Cardiac fibroblast (primary cell): ENCODE measurements around the gene PSG2.
"Not testable (repeated sequence)": the region's sequence is repeated elsewhere in the genome, so short reads cannot be mapped to it uniquely, and the experiment has no call there.

Source experiments
- DNase-seq, 2 donors: peaks; one replicate each; pipeline versions ENCODE4 v3.0.0 to v3.0.0-alpha.2; 2010; ENCODE audit warnings: low read depth in 2 of 2
- H3K4me3 ChIP-seq, 2 donors: replicated peaks in 1 of 2; 1 replicate in 1 of 2; 2 replicates in 1 of 2; pipeline ENCODE4 v1.5.1; 2011; ENCODE audit warnings: low read depth in 2 of 2, low read length in 2 of 2, mild to moderate bottlenecking in 2 of 2, moderate library complexity in 1 of 2
- CTCF ChIP-seq: IDR thresholded peaks from one replicate; pipeline ENCODE4 v1.5.1; 2011; ENCODE audit warnings: low read depth, mild to moderate bottlenecking, low read length, inconsistent platforms

Gene PSG2

GRCh38 chr19:43078311-43078710 lies 4.2 kb downstream of the PSG2 start:
- peak; percentile 15 to 85 for DNase-seq
- no peak overlapping the region for H3K4me3 ChIP-seq
- no peak for TF ChIP-seq CTCF

GRCh38 chr19:43077881-43078280 lies 4.6 kb downstream of the PSG2 start:
- peak; percentile 12 to 79 for DNase-seq

GRCh38 chr19:43062418-43062817 lies 20.1 kb downstream of the PSG2 start:
- not testable (repeated sequence) for H3K4me3 ChIP-seq, DNase-seq

More at GRCh38 chr19:43077881-43078280, 4.6 kb downstream of the PSG2 start:
- not testable (repeated sequence) for H3K4me3 ChIP-seq

- DNase-seq, H3K4me3 ChIP-seq: not testable (repeated sequence)
These were observed 21.2 kb downstream of the PSG2 start for GRCh38 chr19:43061326-43061725.

- peak in 1 of 2 donors; percentile 10 for DNase-seq
- H3K4me3 ChIP-seq: not testable (repeated sequence)
These were observed 22.2 kb downstream of the PSG2 start for GRCh38 chr19:43060254-43060653.

GRCh38 chr19:43059482-43059881 lies 23.0 kb downstream of the PSG2 start:
- not testable (repeated sequence) for H3K4me3 ChIP-seq, DNase-seq

- not testable (repeated sequence) for H3K4me3 ChIP-seq, DNase-seq
These were observed 24.1 kb downstream of the PSG2 start for GRCh38 chr19:43058440-43058839.

GRCh38 chr19:43047966-43048365 lies 34.5 kb downstream of the PSG2 start:
- DNase-seq, H3K4me3 ChIP-seq: not testable (repeated sequence)

- H3K4me3 ChIP-seq, DNase-seq: not testable (repeated sequence)
These were observed 35.9 kb downstream of the PSG2 start for GRCh38 chr19:43046578-43046977.

- H3K4me3 ChIP-seq, DNase-seq: not testable (repeated sequence)
These were observed 38.9 kb downstream of the PSG2 start for GRCh38 chr19:43043492-43044180.

- DNase-seq: peak; percentile 11 to 70
- peak; percentile 59 for TF ChIP-seq CTCF
- H3K4me3 ChIP-seq: not testable (repeated sequence)
These were observed 50.9 kb downstream of the PSG2 start for GRCh38 chr19:43031645-43032044.

- no peak for DNase-seq
- H3K4me3 ChIP-seq: no peak overlapping the region
- TF ChIP-seq CTCF: no peak
These were observed 53.6 kb downstream of the PSG2 start for GRCh38 chr19:43028866-43029265.
